ENCODE data around the gene TMEM245.
"Not testable (repeated sequence)": the region's sequence is repeated elsewhere in the genome, so short reads cannot be mapped to it uniquely, and the experiment has no call there.

Gene TMEM245

GRCh38 chr9:109060191-109060590 lies 59.6 kb downstream of the TMEM245 start:
- DNase-seq = no peak

GRCh38 chr9:109053121-109053520 lies 66.6 kb downstream of the TMEM245 start:
- not testable (repeated sequence) for DNase-seq

DNA sequence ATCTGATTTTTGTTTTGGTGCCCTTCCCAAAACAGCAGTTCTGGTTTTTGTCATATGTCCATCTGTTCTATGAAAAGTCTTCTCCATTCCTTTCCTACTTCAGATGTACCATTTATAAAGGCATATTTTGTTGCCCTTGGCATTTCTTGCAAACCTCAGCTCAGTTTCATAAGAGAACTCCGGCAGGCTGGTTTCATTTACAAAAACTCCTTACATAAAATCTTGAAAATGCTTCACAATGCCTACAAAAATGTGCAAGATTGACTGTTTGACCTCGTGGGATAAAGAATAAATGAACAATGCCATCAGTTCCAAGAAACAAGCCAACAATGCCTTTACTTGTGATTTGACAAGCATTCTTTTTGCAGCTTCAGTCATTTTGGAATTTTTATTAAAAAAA lies 67.3 kb downstream of the TMEM245 start:
- DNase-seq = no peak

DNA sequence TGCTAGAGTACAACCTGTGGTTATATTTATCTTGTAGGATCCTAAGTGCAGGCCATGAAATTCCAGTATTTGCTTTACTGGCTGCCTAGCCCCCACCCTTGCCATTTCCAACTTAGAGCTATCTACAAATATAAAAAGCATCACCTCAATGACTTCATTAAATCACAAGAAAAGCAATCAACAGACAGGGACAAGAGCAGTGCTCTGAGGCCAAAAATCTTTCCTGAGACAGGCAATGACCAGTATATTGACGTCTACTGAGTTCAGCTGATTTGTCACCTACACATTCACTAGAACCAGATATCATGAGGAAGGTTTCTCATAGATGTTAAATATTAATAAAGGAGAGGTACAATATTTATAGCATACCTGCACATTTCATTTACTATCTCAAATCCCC lies 68.0 kb downstream of the TMEM245 start:
- DNase-seq = no peak

- DNase-seq = no peak
These were observed 69.3 kb downstream of the TMEM245 start for GRCh38 chr9:109050444-109050843.

GRCh38 chr9:109048822-109049221 lies 70.9 kb downstream of the TMEM245 start:
- DNase-seq = no peak

- no peak for DNase-seq
These were observed 72.5 kb downstream of the TMEM245 start for GRCh38 chr9:109047259-109047658.

- no peak for DNase-seq
These were observed 73.4 kb downstream of the TMEM245 start for GRCh38 chr9:109046346-109046745.

DNA sequence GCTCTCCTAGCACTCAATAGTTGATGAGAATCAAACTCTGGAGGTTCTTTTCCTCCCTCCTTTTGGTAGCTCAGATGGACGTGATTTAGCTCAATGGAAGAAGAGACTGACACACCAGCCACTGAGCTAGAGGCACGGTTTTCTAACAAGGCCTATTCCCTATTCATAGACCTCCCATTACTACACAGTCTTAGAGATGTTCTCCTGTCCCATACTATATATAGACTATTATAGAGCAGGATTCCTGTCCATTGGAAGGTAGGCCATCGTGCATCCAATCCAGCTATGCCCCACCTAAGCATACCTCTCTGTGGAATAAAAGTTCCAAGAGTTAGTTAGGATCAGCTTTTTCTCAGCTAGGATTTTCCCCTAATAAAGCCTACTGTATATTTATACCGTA lies 76.2 kb downstream of the TMEM245 start:
- DNase-seq = no peak

- DNase-seq = no peak
These were observed 79.2 kb downstream of the TMEM245 start for GRCh38 chr9:109040571-109040970.

DNA sequence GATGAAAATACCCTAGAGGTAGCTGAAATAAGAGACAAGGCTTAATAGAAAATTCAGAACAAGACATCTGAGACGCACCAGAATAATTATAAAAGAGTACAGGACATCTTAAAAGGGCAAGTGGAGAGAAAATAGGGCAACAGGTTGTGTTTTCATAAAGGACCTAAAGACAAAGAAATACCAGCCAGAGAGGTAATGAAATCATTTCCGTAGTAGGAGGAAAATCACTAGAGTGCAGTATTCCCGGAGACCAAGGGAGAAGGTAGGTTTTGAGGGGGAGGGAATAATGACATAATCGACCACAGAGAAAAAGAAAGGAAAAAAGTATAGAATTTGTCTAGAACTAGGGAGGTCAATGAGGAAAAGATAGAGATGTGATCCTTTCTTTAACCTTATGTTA lies 80.2 kb downstream of the TMEM245 start:
- DNase-seq = no peak

- no peak for DNase-seq
These were observed 81.6 kb downstream of the TMEM245 start for GRCh38 chr9:109037946-109038715.

DNA sequence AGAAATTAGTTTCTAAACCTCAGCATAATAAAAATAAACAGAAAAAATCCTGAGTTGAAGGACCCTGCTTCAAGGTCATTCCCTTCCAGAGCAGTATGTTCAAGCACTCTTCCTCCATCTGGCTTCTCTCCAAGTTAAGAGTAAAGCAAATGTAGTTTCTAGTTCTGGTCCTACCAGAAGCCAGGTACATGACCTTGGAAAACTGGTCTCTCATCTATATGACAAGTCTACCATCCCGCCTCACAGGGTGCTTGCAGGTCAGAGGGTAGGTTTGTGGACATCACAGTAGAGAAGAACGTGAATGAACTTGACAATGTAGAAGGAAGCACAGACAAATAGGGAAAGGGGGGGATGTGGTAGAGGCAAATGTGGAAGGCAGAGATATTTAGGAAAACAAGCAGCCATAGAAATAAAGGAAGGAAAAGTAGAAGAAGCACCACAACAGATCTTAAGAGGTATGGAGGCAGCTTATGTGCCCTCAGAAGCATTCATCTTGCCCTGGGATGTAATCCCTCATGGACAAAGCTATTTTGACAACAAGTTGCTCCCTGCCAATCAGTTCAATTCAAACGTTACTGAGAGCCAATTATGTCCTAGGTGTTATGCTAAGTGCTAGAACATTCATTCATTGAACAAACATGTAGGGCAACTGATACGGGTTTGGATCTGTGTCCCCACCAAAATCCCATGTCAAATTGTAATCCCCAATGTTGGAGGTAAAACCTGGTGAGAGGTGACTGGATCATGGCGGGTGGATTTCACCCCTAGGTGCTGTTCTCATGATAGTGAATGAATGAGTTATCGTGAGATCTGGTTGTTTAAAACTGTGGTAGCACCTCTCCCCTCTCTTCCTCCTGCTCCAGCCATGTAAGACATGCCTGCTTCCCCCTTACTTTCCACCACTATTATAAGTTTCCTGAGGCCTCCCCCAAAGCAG lies 82.7 kb downstream of the TMEM245 start:
- DNase-seq = no peak

- no peak for DNase-seq
These were observed 83.9 kb downstream of the TMEM245 start for GRCh38 chr9:109035684-109036423.

GRCh38 chr9:109033941-109034700 lies 85.6 kb downstream of the TMEM245 start:
- no peak for DNase-seq

- no peak for DNase-seq
These were observed 88.5 kb downstream of the TMEM245 start for GRCh38 chr9:109031241-109031640.

- DNase-seq = no peak
These were observed 89.3 kb downstream of the TMEM245 start for GRCh38 chr9:109030426-109030825.

DNA sequence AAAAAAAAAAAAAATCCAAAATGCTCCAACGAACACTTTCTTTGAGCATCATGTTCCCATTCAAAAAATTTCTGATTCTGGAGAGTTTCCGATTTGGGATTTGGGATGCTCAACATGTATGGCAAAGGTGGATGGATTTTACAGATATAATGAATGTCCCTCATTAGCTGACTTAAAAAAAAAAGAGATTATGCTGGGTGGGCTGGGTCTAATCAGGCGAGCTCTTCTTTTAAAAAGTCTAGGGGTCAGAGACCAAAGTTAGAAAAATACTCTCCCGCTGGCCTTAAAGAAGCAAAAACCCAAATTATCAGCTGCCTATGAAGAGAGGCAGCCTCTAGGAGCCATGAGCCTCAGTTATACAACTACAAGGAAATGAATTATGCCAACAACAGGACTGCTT lies 91.3 kb downstream of the TMEM245 start:
- no peak for DNase-seq

GRCh38 chr9:109027176-109027575 lies 92.6 kb downstream of the TMEM245 start:
- DNase-seq = no peak

DNA sequence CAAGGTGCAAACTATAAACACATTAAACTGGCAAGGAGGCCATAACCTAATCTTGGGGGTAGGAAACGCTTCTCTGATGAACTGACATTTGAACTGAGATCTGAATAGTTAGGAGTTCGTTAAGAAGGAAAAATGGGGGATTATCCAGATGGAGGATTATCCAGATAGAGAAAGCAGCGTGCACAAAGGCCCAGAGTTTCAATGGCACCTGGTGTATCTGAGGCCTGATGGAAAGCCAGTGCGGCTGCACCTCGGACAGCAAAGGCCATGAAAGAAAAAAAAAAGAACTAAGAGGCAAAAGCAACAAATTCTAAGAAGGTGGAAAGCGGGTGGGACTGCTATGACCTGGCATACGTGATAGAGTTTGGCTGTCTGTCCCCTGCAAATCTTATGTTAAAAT lies 93.4 kb downstream of the TMEM245 start:
- DNase-seq = no peak

DNA sequence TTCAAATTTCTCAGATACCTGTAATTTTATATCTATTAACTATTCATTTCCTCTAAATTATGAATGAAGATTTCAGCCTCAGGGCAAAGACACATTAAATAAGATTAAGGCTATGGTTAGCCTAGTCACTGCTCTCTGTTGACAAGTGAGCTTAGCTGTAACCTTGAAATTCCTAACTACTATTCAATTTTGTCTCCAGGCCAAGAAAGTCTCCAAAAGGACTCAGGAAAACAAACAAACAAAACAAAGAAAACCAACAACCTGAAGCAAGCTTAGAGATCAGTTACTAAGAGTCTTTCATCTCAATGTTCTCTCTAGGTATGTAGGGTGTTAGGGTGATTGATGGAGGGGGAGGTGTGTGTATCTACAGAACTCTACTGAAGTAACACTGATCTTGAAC lies 96.9 kb downstream of the TMEM245 start:
- DNase-seq = no peak

Data from islet precursor cell (in vitro differentiated cells).